Neutrophil (primary cell): ENCODE measurements around the gene MET.
"Not testable (repeated sequence)": the region's sequence is repeated elsewhere in the genome, so short reads cannot be mapped to it uniquely, and the experiment has no call there.

ENCODE experiments used
- H3K27ac ChIP-seq: fragments of 200-600 bp; sonication (generic); 2 replicates; pipeline ENCODE4 v1.5.1; 2016; ENCODE audit warnings: mild to moderate bottlenecking, moderate library complexity
- H3K27me3 ChIP-seq: fragments of 200-600 bp; sonication (generic); 2 replicates; pipeline ENCODE4 v1.6.0; 2016; ENCODE audit warnings: mild to moderate bottlenecking
- H3K36me3 ChIP-seq: fragments of 200-600 bp; sonication (generic); 2 replicates; pipeline ENCODE4 v1.5.1; 2017
- H3K4me1 ChIP-seq, 2 experiments: fragments of 200-600 bp in 1 of 2; sonication (generic) in 1 of 2; 1 replicate in 1 of 2; 2 replicates in 1 of 2; pipeline versions ENCODE4 v1.5.1 to v1.6.1; 2013 to 2016; ENCODE audit warnings: low read depth in 1 of 2, low read length in 1 of 2, mild to moderate bottlenecking in 1 of 2, moderate library complexity in 1 of 2; ENCODE audit not compliant: control insufficient read depth in 1 of 2, insufficient read depth in 1 of 2
- H3K4me3 ChIP-seq, 2 experiments: fragments of 200-600 bp in 1 of 2; sonication (generic) in 1 of 2; 1 replicate in 1 of 2; 2 replicates in 1 of 2; pipeline ENCODE4 v1.5.1; 2013 to 2016; ENCODE audit warnings: low read depth in 1 of 2, low read length in 1 of 2, mild to moderate bottlenecking in 1 of 2, moderate library complexity in 1 of 2
- H3K9me3 ChIP-seq: fragments of 200-600 bp; sonication (generic); 2 replicates; pipeline ENCODE4 v1.5.1; 2016
- TF ChIP-seq, protein P1 (sequence below): fragments of 200-600 bp; sonication (generic); IDR thresholded peaks from 2 replicates; pipeline ENCODE4 v1.5.1; 2016; ENCODE audit warnings: antibody characterized with exemption

Gene MET

DNA sequence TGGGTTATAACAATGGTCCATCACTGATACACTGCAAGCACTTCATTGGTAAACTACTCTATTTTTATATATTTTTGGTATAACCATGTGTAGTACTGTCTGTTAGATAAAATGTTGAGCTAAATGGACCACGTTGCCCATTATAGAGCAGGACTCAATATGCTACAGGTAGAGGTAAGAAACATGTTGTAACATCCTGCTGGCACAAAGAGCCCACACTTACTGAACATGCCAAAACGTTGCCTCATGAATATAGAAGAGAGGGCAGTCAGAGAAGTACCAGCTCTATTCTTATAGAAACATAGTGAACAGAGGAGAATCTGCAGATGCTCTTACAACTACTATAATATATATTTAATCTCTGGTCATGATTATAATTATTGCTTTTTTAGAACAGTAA, 18.4 kb upstream of the MET start:
- TF ChIP-seq, protein P1, sequence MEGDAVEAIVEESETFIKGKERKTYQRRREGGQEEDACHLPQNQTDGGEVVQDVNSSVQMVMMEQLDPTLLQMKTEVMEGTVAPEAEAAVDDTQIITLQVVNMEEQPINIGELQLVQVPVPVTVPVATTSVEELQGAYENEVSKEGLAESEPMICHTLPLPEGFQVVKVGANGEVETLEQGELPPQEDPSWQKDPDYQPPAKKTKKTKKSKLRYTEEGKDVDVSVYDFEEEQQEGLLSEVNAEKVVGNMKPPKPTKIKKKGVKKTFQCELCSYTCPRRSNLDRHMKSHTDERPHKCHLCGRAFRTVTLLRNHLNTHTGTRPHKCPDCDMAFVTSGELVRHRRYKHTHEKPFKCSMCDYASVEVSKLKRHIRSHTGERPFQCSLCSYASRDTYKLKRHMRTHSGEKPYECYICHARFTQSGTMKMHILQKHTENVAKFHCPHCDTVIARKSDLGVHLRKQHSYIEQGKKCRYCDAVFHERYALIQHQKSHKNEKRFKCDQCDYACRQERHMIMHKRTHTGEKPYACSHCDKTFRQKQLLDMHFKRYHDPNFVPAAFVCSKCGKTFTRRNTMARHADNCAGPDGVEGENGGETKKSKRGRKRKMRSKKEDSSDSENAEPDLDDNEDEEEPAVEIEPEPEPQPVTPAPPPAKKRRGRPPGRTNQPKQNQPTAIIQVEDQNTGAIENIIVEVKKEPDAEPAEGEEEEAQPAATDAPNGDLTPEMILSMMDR = no peak
- H3K9me3 ChIP-seq = no peaks in the 10 kb centered on the region
- H3K27me3 ChIP-seq = no peaks in the 10 kb centered on the region
- no peaks in the 10 kb centered on the region for H3K36me3 ChIP-seq
- no peaks in the 10 kb centered on the region for H3K4me1 ChIP-seq
- no peak overlapping the region for H3K4me3 ChIP-seq
- no peak overlapping the region for H3K27ac ChIP-seq

DNA sequence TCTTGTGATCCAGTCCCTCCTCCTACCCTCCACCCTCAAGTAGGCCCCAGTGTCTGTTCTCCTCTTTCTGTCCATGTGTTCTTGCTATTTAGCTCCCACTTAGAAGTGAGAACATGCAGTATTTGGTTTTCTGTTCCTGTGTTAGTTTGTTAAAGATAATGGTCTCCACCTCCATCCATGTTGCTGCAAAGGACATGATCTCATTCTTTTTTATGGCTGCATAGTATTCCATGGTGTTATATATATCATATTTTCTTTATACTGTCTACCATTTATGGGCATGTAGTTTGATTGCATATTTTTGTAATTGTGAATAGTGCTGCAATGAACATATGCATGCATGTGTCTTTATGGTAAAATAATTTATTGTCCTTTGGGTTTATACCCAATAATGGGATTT, 12.7 kb upstream of the MET start:
- not testable (repeated sequence) for H3K27me3 ChIP-seq, H3K4me3 ChIP-seq, H3K9me3 ChIP-seq, H3K4me1 ChIP-seq, H3K36me3 ChIP-seq, H3K27ac ChIP-seq

DNA sequence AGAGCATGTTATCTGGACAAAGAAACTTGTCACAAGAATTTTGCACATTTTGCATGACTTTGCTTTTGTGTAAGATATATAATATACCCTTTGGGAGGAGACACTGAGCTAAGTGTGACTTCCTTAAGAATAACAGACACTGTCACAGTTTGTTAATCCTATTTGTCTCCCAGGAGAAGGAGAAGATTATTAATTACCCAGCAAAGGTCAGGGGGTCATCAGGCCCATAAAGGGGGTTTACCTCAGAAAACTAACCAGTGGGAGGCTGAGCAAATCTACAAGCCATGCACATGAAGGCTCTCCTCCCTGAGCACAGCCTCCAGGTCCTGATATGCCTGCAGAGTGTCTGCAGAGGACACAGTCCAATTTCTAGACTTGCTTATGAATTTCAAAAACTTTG, 10.1 kb upstream of the MET start:
- Histone ChIP-seq H3K27me3 (peaks cover 4% of the 10 kb centered on the region), H3K9me3 (no peaks in the 10 kb centered on the region), H3K4me1 (no peaks in the 10 kb centered on the region), H3K27ac (no peak overlapping the region), H3K36me3 (no peaks in the 10 kb centered on the region), H3K4me3 (no peak overlapping the region)
- TF ChIP-seq, protein P1 = no peak

DNA sequence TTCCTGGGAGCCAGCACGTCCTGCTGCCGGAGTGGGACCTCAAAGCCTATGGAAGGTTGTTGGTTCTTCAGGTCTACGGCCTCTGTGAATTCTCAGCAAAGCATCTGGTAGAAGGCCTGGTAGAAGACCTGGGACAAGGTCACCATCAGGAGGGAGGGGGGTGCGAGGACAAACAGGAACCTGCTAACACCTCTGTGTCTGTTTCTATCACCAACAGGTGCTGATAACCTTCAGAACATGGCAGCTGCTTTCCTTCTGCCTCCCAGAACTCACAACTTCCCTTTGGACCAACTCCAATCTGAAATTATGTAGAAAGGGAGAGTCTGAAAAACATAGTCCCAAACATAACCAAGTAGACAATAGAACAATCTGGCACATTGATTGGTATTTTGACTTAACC, 8.3 kb upstream of the MET start:
- Histone ChIP-seq H3K4me1 (no peaks in the 10 kb centered on the region), H3K4me3 (no peak overlapping the region), H3K9me3 (no peaks in the 10 kb centered on the region), H3K27me3 (peaks cover 11% of the 10 kb centered on the region), H3K36me3 (no peaks in the 10 kb centered on the region), H3K27ac (no peak overlapping the region)
- TF ChIP-seq, protein P1 = no peak

DNA sequence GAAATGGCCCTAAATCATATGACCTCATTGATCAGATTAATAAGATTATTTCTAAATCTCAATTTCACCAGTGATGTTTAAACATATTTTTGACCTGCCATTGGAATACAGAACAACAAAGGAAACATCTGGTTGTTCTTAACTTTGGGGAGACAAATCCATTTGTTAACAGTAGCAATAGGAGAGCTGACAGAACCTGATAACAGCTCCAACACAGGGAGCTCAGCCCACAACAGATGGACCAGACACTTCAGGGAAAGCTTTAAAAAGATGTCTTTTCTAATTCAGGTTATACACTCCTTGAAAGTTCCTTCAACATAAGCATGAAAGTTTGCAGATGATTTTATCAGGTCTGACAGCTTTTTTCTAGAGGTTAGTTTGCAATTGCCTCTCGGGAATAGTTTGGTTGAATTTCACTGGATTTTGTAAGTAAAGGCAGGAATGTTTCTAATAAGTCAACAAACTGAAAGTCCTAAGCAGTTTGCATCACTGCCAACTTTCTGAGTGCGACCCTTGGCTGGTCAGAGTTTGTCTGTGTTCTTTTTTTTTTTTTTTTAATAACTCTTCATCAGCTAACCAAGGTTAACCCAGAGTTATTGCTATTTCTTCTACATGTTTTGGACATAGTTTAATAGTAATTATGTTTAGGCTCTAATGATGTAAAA, 6.5 kb upstream of the MET start:
- no peaks in the 10 kb centered on the region for H3K36me3 ChIP-seq
- TF ChIP-seq, protein P1 = no peak
- peaks cover 28% of the 10 kb centered on the region for H3K27me3 ChIP-seq
- H3K27ac ChIP-seq = no peak overlapping the region
- H3K4me3 ChIP-seq = no peak overlapping the region
- H3K9me3 ChIP-seq = no peaks in the 10 kb centered on the region
- no peaks in the 10 kb centered on the region for H3K4me1 ChIP-seq

DNA sequence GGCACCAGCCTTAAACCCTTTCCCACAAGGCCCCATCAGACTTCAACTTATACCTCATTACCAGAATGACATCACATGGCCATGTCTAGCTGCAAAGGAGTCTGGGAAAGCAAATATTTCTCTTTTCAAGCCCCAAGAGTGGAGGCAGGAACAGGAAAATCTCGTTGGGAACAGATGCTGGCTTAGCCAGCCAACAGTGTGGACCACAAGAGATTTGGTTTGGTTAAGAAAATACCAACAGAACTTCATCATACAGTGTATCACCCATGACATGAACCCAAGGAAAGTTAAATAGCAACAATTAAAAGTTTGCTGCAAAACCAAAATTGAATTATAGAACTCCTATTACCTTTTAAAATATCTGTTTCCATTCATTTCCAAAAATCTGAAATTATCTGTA, 2.2 kb upstream of the MET start:
- H3K27ac ChIP-seq = no peak overlapping the region
- H3K36me3 ChIP-seq = no peaks in the 10 kb centered on the region
- H3K4me1 ChIP-seq = peaks cover 0 to 8% of the 10 kb centered on the region in 2 experiments
- H3K4me3 ChIP-seq = no peak overlapping the region
- H3K27me3 ChIP-seq = peaks cover 71% of the 10 kb centered on the region
- H3K9me3 ChIP-seq = no peaks in the 10 kb centered on the region
- TF ChIP-seq, protein P1 = no peak
